SK-N-SH (cell line): ENCODE measurements around the gene C18orf32. TPM values are rescaled to one million over a fixed set of nuclear protein-coding genes. Genes with fewer than 3 reads are reported as not detected.

Source experiments
- CTCF ChIA-PET: fragments of 300-600, 350-600 bp; formaldehyde crosslinking; extraction: SDS; loops from one replicate; lab custom pipeline; 2021; lab: Yijun Ruan, JAX
- POLR2A ChIA-PET: fragments of 350-600 bp; sonication (Branson Sonifier 250); formaldehyde crosslinking; extraction: SDS; loops from one replicate; lab custom pipeline; 2020; ENCODE audit warnings: antibody characterized with exemption, inconsistent platforms; lab: Yijun Ruan, JAX
- DNase-seq: peaks from one replicate; pipeline ENCODE4 v3.0.0; 2012
- H2AFZ ChIP-seq: fragments of 200-600 bp; sonication (generic); 2 replicates; pipeline ENCODE4 v1.8.1; 2016; ENCODE audit warnings: antibody characterized with exemption, mild to moderate bottlenecking, low read depth
- H3F3A ChIP-seq: fragments of 200-600 bp; sonication (generic); replicated peaks from 2 replicates; pipeline ENCODE3; 2016; ENCODE audit warnings: antibody characterized with exemption, mild to moderate bottlenecking; ENCODE audit not compliant: insufficient read depth
- H3K27ac ChIP-seq, 2 experiments: fragments of 200-500 bp in 1 of 2; fragments of 200-600 bp in 1 of 2; sonication (Bioruptor generic) in 1 of 2; sonication (generic), shearing (Covaris generic) in 1 of 2; 2 replicates each; pipeline versions ENCODE4 v1.5.1 to v1.6.1; 2014 to 2016; ENCODE audit warnings: low read depth in 2 of 2, inconsistent platforms in 1 of 2, low read length in 1 of 2, mild to moderate bottlenecking in 1 of 2, mixed read lengths in 1 of 2
- H3K27me3 ChIP-seq: fragments of 200-600 bp; sonication (generic), shearing (Covaris generic); 2 replicates; pipeline ENCODE4 v1.6.1; 2016; ENCODE audit warnings: mixed run types; ENCODE audit not compliant: insufficient read depth
- H3K36me3 ChIP-seq, 2 experiments: fragments of 200-500 bp in 1 of 2; fragments of 200-600 bp in 1 of 2; sonication (Bioruptor generic) in 1 of 2; sonication (generic) in 1 of 2; replicated peaks in 1 of 2; 2 replicates each; pipeline versions ENCODE3 to v1.5.1; 2014 to 2016; ENCODE audit warnings: low read length in 1 of 2, mild to moderate bottlenecking in 1 of 2; ENCODE audit not compliant: insufficient read depth in 2 of 2, control insufficient read depth in 1 of 2
- H3K4me1 ChIP-seq, 2 experiments: fragments of 200-500 bp in 1 of 2; fragments of 200-600 bp in 1 of 2; sonication (Bioruptor generic) in 1 of 2; sonication (generic), shearing (Covaris generic) in 1 of 2; 2 replicates each; pipeline versions ENCODE4 v1.5.1 to v1.6.1; 2014 to 2016; ENCODE audit warnings: low read depth in 1 of 2, low read length in 1 of 2, mixed run types in 1 of 2; ENCODE audit not compliant: insufficient read depth in 2 of 2, control insufficient read depth in 1 of 2
- H3K4me2 ChIP-seq: fragments of 200-600 bp; sonication (generic), shearing (Covaris generic); 2 replicates; pipeline ENCODE4 v1.6.1; 2017; ENCODE audit warnings: mixed run types
- H3K4me3 ChIP-seq, 2 experiments: fragments of 200-500 bp in 1 of 2; fragments of 200-600 bp in 1 of 2; sonication (Bioruptor generic) in 1 of 2; sonication (generic), shearing (Covaris generic) in 1 of 2; 2 replicates each; pipeline versions ENCODE4 v1.5.1 to v1.8.1; 2014 to 2016; ENCODE audit warnings: low read depth in 2 of 2, inconsistent platforms in 1 of 2, low read length in 1 of 2, mild to moderate bottlenecking in 1 of 2, mixed read lengths in 1 of 2, moderate library complexity in 1 of 2
- H3K79me2 ChIP-seq: fragments of 200-600 bp; sonication (generic); 2 replicates; pipeline ENCODE4 v1.8.1; 2017; ENCODE audit warnings: mild to moderate bottlenecking; ENCODE audit not compliant: insufficient read depth
- H3K9ac ChIP-seq: fragments of 200-600 bp; sonication (generic); 2 replicates; pipeline ENCODE4 v1.6.1; 2017; ENCODE audit warnings: mixed run types
- H3K9me2 ChIP-seq: fragments of 200-600 bp; sonication (generic); 2 replicates; pipeline ENCODE4 v1.6.1; 2017; ENCODE audit warnings: mixed run types
- H3K9me3 ChIP-seq: fragments of 200-600 bp; sonication (generic); 2 replicates; pipeline ENCODE4 v1.6.1; 2017; ENCODE audit warnings: mixed run types, mild to moderate bottlenecking, moderate library complexity
- H4K20me1 ChIP-seq: fragments of 200-600 bp; sonication (generic); 2 replicates; pipeline ENCODE4 v1.6.1; 2017; ENCODE audit warnings: mild to moderate bottlenecking, mixed run types; ENCODE audit not compliant: insufficient read depth
- CHD2 ChIP-seq: fragments of 150-350 bp; IDR thresholded peaks from 2 replicates; pipeline ENCODE4 v1.6.1; 2018; ENCODE audit warnings: low read length; ENCODE audit not compliant: partially characterized antibody
- ELF1 ChIP-seq: IDR thresholded peaks from 2 replicates; pipeline ENCODE4 v1.4.0; 2012
- EP300 ChIP-seq, 2 experiments: IDR thresholded peaks; 2 replicates each; pipeline versions ENCODE4 v1.4.0 to v1.6.1; 2012; ENCODE audit warnings: borderline replicate concordance in 1 of 2, low read depth in 1 of 2, low read length in 1 of 2
- JUND ChIP-seq: IDR thresholded peaks from 2 replicates; pipeline ENCODE4 v1.4.0; 2012
- MAX ChIP-seq: IDR thresholded peaks from 2 replicates; pipeline ENCODE4 v1.4.0; 2012; ENCODE audit warnings: low read depth
- MXI1 ChIP-seq: IDR thresholded peaks from 2 replicates; pipeline ENCODE4 v1.6.1; 2012; ENCODE audit warnings: mild to moderate bottlenecking, low read depth, low read length, improper control_type of control experiment
- POLR2AphosphoS5 ChIP-seq: IDR thresholded peaks from 2 replicates; pipeline ENCODE4 v1.6.1; 2012; ENCODE audit warnings: low read depth, low read length
- RCOR1 ChIP-seq: fragments of 150-350 bp; IDR thresholded peaks from 2 replicates; pipeline ENCODE4 v1.6.1; 2017; ENCODE audit warnings: antibody characterized with exemption, low read length
- RFX5 ChIP-seq: IDR thresholded peaks from 2 replicates; pipeline ENCODE4 v1.6.1; 2012; ENCODE audit warnings: mild to moderate bottlenecking, improper control_type of control experiment, low read length
- SIN3A ChIP-seq: IDR thresholded peaks from 2 replicates; pipeline ENCODE4 v1.6.1; 2012; ENCODE audit warnings: low read depth, mild to moderate bottlenecking, low read length, moderate library complexity, borderline replicate concordance
- TAF1 ChIP-seq: IDR thresholded peaks from 2 replicates; pipeline ENCODE4 v1.6.1; 2012; ENCODE audit warnings: low read depth, mild to moderate bottlenecking, low read length, moderate library complexity, borderline replicate concordance
- TCF12 ChIP-seq: IDR thresholded peaks from 2 replicates; pipeline ENCODE4 v1.4.0; 2012
- TEAD4 ChIP-seq: IDR thresholded peaks from 2 replicates; pipeline ENCODE4 v1.4.0; 2012; ENCODE audit warnings: mild to moderate bottlenecking, borderline replicate concordance; ENCODE audit not compliant: insufficient read depth
- YY1 ChIP-seq: IDR thresholded peaks from 2 replicates; pipeline ENCODE4 v1.4.0; 2012; ENCODE audit warnings: low read depth, mild to moderate bottlenecking
- ZBTB33 ChIP-seq: IDR thresholded peaks from 2 replicates; pipeline ENCODE4 v1.4.0; 2012; ENCODE audit warnings: low read depth, borderline replicate concordance
- WGBS: methylation state at CpG from one replicate; pipeline ENCODE4 v1.1.6; 2017; ENCODE audit warnings: low lambda C conversion rate; 5-methylcytosine and 5-hydroxymethylcytosine counted together
- polyA plus RNA-seq, 3 experiments: library from polyadenylated mRNA; depleted of rRNA; stranded (reverse); fragments of >200 nt; gene quantifications; 2 replicates each; pipeline ENCODE4 v1.2.3, GENCODE V29; 2012
- TF ChIP-seq, protein P1 (sequence below): fragments of 150-350 bp; IDR thresholded peaks from 2 replicates; pipeline ENCODE4 v1.6.1; 2016; ENCODE audit warnings: mild to moderate bottlenecking, low read depth, low read length
- TF ChIP-seq, protein P2 (sequence below): IDR thresholded peaks from 2 replicates; pipeline ENCODE4 v1.6.1; 2012; ENCODE audit warnings: mild to moderate bottlenecking, low read depth, low read length, moderate library complexity

The C18orf32 gene
- polyA plus RNA-seq, 1 of the 3 experiments (the other 2 are of a cell fraction) = 29.4 TPM

DNA sequence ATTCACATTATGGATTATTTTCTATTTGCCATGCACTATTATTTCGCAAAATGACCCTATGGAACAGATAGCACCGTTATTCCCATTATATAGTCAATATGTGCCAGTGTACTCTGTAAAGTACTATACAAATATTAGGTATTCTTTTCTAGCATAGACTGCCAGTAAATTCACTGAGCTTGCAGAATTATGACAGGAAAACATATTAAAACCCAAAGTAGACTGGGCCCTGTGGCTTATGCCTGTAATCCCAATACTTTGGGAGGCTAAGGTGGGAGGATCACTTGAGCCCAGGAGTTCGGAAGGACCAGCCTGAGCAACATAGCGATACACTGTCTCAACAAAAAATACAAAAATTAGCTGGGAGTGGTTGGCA is 25.4 kb downstream of the C18orf32 start:
- Histone ChIP-seq H3K9ac (no peak overlapping the region), H4K20me1 (no peaks in the 10 kb centered on the region), H3K4me1 (peaks cover 5 to 8% of the 10 kb centered on the region in 2 experiments; a peak in 3 of 4 replicates), H3K27me3 (no peaks in the 10 kb centered on the region), H3F3A (peaks cover 6% of the 10 kb centered on the region), H3K9me3 (no peaks in the 10 kb centered on the region), H3K4me2 (no peak overlapping the region), H3K36me3 (no peaks in the 10 kb centered on the region), H3K9me2 (no peaks in the 10 kb centered on the region), H3K4me3 (no peak overlapping the region), H3K79me2 (peaks cover 38% of the 10 kb centered on the region), H3K27ac (no peak overlapping the region), H2AFZ (no peak overlapping the region)
- CTCF ChIA-PET = interaction anchor here (1.0 kb wide), 1 partner anchor 21 kb away, joined by 3 read pairs; no protein-coding TSS in a partner anchor
- WGBS = 96% methylated on average over 4 of the region's 4 CpGs
- POLR2A ChIA-PET = no interaction called here
- no peak for TF ChIP-seq TEAD4
- TF ChIP-seq CHD2 = no peak
- no peak for TF ChIP-seq JUND
- no peak for DNase-seq

GRCh38 chr18:49460976-49461601 is 25.9 kb downstream of the C18orf32 start:
- Histone ChIP-seq H3K27ac (peak overlapping the region in 1 of 2 experiments; percentile 65; a peak in 1 of 4 replicates), H3K4me1 (peaks cover 5 to 8% of the 10 kb centered on the region in 2 experiments; a peak in 3 of 4 replicates)
- no peak for TF ChIP-seq CHD2
- no peak for TF ChIP-seq SIN3A
- TF ChIP-seq EP300 (IDR thresholded peaks at IDR 0.05; ENCODE audit: borderline replicate concordance in 1 of 2, low read depth in 1 of 2, low read length in 1 of 2) = no peak
- no peak for TF ChIP-seq RCOR1
- no peak for TF ChIP-seq MAX
- no peak for TF ChIP-seq YY1
- TF ChIP-seq RFX5 = no peak
- no peak for TF ChIP-seq TEAD4
- TF ChIP-seq, protein P1, sequence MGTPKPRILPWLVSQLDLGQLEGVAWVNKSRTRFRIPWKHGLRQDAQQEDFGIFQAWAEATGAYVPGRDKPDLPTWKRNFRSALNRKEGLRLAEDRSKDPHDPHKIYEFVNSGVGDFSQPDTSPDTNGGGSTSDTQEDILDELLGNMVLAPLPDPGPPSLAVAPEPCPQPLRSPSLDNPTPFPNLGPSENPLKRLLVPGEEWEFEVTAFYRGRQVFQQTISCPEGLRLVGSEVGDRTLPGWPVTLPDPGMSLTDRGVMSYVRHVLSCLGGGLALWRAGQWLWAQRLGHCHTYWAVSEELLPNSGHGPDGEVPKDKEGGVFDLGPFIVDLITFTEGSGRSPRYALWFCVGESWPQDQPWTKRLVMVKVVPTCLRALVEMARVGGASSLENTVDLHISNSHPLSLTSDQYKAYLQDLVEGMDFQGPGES = no peak
- no peak for TF ChIP-seq TCF12
- TF ChIP-seq ZBTB33 = no peak
- no peak for TF ChIP-seq ELF1
- TF ChIP-seq POLR2AphosphoS5 = no peak
- TF ChIP-seq, protein P2, sequence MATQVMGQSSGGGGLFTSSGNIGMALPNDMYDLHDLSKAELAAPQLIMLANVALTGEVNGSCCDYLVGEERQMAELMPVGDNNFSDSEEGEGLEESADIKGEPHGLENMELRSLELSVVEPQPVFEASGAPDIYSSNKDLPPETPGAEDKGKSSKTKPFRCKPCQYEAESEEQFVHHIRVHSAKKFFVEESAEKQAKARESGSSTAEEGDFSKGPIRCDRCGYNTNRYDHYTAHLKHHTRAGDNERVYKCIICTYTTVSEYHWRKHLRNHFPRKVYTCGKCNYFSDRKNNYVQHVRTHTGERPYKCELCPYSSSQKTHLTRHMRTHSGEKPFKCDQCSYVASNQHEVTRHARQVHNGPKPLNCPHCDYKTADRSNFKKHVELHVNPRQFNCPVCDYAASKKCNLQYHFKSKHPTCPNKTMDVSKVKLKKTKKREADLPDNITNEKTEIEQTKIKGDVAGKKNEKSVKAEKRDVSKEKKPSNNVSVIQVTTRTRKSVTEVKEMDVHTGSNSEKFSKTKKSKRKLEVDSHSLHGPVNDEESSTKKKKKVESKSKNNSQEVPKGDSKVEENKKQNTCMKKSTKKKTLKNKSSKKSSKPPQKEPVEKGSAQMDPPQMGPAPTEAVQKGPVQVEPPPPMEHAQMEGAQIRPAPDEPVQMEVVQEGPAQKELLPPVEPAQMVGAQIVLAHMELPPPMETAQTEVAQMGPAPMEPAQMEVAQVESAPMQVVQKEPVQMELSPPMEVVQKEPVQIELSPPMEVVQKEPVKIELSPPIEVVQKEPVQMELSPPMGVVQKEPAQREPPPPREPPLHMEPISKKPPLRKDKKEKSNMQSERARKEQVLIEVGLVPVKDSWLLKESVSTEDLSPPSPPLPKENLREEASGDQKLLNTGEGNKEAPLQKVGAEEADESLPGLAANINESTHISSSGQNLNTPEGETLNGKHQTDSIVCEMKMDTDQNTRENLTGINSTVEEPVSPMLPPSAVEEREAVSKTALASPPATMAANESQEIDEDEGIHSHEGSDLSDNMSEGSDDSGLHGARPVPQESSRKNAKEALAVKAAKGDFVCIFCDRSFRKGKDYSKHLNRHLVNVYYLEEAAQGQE = no peak
- TF ChIP-seq JUND = no peak
- TF ChIP-seq TAF1 = no peak
- no peak for TF ChIP-seq MXI1
- TF ChIP-seq, all 33 proteins: peak for 0
- H3K27me3 ChIP-seq = no peaks in the 10 kb centered on the region
- peaks cover 6% of the 10 kb centered on the region for H3F3A ChIP-seq
- no peaks in the 10 kb centered on the region for H3K9me3 ChIP-seq
- H2AFZ ChIP-seq = peak overlapping the region; percentile 97
- no peaks in the 10 kb centered on the region for H4K20me1 ChIP-seq
- peak overlapping the region; percentile 84; the same call in 1 of the 2 replicates for H3K9ac ChIP-seq
- H3K79me2 ChIP-seq = peaks cover 41% of the 10 kb centered on the region
- 86% methylated on average over 19 of the region's 19 CpGs for WGBS
- no peaks in the 10 kb centered on the region for H3K36me3 ChIP-seq
- no peak for DNase-seq
- H3K4me2 ChIP-seq = peak overlapping the region; percentile 86
- ChIA-PET CTCF (interaction anchor here (0.6 to 1.5 kb wide), 5 partner anchors 13 to 719 kb away, joined by 3 to 4 read pairs (median 3); no protein-coding TSS in a partner anchor), POLR2A (no interaction called here)
- peak overlapping the region; percentile 90 to 91 for H3K4me3 ChIP-seq
- no peaks in the 10 kb centered on the region for H3K9me2 ChIP-seq
